GOT3 (cell line): ENCODE measurements around the gene VEGFC.

Source experiments
- DNase-seq: peaks from one replicate; lab custom pipeline; 2025; ENCODE audit warnings: mixed read lengths; lab: John Stamatoyannopoulos, UW

The VEGFC gene

GRCh38 chr4:176680668-176681180 lies 112.0 kb downstream of the VEGFC start:
- DNase-seq: no peak

GRCh38 chr4:176676901-176677300 lies 115.8 kb downstream of the VEGFC start:
- DNase-seq: no peak

- no peak for DNase-seq
These were observed 116.9 kb downstream of the VEGFC start for GRCh38 chr4:176675810-176676209.

DNA sequence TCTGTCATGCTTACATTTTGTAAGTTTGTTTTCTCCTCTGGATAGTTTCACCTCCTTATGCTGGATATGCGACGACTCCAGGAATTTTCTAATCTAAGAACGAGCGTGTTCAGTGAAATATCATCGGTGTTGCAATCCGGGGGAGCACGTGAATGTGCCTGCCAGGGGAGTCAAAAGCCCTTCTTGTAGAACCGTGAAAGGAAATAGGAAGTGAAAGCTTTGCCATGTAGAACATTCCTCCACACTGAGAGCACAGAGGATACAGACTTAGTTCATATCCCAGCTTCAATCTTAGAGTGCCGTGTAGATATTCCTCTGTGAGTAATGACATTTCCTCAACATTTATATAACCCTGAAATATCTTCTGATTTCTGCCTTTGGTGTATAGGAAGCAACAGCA lies 121.2 kb downstream of the VEGFC start:
- DNase-seq: no peak

- no peak for DNase-seq
These were observed 124.4 kb downstream of the VEGFC start for GRCh38 chr4:176668324-176668723.

- DNase-seq: no peak
These were observed 127.8 kb downstream of the VEGFC start for GRCh38 chr4:176664964-176665363.

GRCh38 chr4:176660561-176660960 lies 132.2 kb downstream of the VEGFC start:
- no peak for DNase-seq

GRCh38 chr4:176656108-176656507 lies 136.6 kb downstream of the VEGFC start:
- no peak for DNase-seq

- DNase-seq: no peak
These were observed 138.0 kb downstream of the VEGFC start for GRCh38 chr4:176654565-176655216.

GRCh38 chr4:176653401-176654220 lies 139.1 kb downstream of the VEGFC start:
- DNase-seq: no peak

GRCh38 chr4:176646311-176646710 lies 146.4 kb downstream of the VEGFC start:
- no peak for DNase-seq

DNA sequence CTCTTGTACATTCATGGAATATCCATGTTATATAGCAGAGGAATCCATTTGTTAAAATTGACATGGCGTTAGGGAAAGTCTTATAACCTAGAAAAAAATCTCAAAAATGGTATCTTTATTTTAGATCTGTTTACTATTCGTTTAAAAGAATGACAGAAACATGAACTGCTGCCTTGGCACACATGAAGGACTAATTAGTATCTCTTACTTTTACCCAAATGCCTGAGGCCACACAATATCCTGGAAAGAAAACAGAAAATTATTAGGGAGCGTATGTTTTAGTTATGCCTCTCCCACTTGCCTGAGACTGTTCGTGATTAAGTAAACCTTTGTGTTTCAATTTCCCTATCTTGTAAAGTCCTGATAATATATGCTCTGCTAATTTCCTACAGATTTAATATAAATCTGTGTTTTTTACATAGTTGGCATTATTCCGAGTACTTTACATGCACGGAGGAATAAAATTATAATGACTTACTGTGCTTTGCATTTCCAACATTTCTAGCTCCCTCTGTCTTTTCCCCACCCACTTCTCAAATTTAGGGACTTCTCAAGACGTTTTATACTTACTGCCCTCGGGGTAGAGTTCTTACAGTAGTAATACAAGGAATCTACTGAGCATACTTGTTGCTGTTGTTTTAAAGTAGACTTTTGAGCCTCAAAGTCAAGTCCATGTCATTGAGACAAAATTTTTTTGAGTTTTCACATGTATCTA lies 147.3 kb downstream of the VEGFC start:
- DNase-seq: no peak

GRCh38 chr4:176642472-176642871 lies 150.2 kb downstream of the VEGFC start:
- DNase-seq: no peak

DNA sequence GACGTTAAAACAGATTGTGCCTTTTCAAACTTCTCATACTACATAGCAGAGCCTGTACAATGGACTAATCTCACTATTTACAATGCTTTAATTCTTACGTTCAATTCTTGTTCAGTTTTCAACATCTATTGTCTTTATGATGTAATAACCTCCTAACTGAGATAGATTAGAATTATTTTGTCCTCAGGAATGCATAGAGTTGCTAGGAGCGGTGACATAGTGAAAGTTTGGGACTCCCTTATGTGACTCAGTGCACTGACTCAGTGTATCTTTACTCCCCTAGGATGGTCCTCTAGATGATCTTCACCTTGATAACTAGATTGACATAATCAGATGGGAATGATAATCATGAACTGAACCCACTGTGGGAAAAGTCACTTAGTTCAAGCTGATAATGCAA lies 151.5 kb downstream of the VEGFC start:
- no peak for DNase-seq

GRCh38 chr4:176638992-176639391 lies 153.7 kb downstream of the VEGFC start:
- DNase-seq: no peak

GRCh38 chr4:176636292-176636691 lies 156.4 kb downstream of the VEGFC start:
- no peak for DNase-seq

DNA sequence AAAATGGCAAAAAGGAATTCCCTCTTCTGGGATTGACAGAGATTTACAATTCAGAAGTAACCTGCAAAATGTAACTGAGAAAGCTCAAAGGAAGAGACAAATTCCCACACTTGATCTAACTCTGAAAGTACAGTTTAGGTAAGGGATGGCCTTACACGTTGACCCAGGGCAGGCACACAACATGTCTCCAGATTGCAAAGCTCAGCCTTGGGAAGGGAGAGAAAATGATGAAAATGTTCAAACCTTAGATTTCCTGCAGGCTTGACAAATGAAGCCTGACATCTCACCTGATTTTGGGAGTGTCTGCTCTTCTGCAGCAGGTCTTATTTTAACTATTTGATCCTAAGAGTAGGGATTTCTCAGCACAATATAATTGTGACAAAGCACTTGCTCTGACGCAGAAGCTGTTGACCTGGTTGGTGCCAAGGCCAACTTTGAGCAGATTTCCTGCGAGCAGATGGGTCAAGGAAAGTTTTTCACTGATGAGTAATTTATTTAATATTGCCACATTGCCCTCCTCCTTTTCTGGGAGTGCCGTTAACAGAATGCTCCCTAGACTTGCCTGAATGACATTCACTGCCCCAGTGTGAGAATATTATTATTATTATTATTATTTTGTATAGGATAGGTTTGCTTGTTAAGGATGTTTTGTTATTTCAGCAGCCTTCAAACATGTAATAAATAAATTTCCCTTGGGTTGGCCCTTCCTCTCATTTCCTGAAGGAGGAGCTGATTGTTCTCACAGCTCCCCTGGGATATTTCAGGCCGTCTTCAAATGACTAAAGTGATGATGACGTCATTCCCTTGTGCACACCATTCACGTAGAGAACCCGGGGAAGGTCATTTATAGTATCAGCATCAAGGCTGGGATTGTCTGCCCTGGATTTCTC lies 157.1 kb downstream of the VEGFC start:
- DNase-seq: no peak
